HG03135 (cell line): ENCODE results near the gene SMARCA4.
"Not testable (repeated sequence)": the region's sequence is repeated elsewhere in the genome, so short reads cannot be mapped to it uniquely, and the experiment has no call there.

ENCODE experiments used
- ATAC-seq: cut with Tn5 transposase; IDR thresholded peaks from one replicate; pipeline ENCODE4 v1.9.1; 2021; ENCODE audit warnings: mild to moderate bottlenecking, moderate library complexity; ENCODE audit not compliant: unreplicated experiment

SMARCA4 gene

DNA sequence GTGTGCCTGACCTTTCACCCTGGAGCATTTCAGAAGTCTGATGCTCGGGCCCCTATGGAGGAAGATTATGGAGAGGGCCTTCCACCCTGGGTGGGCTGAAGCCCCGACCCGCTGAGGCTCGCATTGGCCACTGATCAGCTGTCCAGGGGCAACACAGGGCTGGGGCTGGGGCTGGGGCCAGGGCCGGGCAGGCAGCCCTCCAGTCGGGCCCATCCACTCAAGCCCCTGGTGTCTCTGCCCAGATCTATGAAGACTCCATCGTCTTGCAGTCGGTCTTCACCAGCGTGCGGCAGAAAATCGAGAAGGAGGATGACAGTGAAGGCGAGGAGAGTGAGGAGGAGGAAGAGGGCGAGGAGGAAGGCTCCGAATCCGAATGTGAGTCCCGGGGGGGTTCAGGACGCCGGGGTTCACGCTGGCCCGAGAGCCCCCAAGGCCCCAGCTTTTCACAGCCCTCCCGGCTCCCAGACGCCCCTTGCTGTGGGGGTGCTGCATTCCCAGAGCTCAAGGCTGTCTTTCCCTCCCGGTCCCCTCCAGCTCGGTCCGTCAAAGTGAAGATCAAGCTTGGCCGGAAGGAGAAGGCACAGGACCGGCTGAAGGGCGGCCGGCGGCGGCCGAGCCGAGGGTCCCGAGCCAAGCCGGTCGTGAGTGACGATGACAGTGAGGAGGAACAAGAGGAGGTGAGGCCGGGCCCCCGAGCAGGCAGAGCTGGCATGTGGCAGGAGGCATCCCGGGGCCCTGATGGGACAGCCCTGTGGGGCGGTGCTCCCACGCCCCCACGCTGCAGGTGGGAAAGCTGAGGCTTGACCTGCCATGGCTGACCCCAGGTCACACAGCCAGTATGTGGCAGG lies 98.9 kb downstream of the SMARCA4 start:
- no peak for ATAC-seq

DNA sequence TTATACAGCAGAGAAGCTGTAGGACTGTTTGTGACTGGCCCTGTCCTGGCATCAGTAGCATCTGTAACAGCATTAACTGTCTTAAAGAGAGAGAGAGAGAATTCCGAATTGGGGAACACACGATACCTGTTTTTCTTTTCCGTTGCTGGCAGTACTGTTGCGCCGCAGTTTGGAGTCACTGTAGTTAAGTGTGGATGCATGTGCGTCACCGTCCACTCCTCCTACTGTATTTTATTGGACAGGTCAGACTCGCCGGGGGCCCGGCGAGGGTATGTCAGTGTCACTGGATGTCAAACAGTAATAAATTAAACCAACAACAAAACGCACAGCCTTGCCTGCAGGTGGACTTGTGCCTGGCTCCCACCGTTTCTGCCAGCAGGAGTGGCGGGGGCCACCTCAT lies 101.1 kb downstream of the SMARCA4 start:
- no peak for ATAC-seq

DNA sequence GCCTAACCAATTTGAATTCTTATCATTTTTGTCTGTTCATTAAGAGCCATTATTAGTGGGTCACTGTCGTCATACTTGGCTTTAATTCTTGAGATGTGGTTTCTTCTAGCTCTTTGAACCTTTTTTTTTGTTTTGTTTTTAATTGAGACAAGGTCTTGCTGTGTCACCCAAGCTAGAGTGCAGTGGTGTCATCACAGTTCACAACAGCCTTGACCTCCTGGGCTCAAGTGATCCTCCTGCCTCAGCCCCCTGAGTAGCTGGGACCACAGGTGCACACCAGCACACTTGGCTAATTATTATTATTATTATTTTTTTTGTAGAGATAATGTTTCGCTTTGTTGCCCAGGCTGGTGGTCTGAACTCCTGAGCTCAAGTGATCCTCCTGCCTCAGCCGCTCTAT lies 102.6 kb downstream of the SMARCA4 start:
- ATAC-seq = no peak

- ATAC-seq = no peak
These were observed 104.0 kb downstream of the SMARCA4 start for GRCh38 chr19:11064831-11065303.

- ATAC-seq = no peak
These were observed 105.5 kb downstream of the SMARCA4 start for GRCh38 chr19:11066326-11066725.

DNA sequence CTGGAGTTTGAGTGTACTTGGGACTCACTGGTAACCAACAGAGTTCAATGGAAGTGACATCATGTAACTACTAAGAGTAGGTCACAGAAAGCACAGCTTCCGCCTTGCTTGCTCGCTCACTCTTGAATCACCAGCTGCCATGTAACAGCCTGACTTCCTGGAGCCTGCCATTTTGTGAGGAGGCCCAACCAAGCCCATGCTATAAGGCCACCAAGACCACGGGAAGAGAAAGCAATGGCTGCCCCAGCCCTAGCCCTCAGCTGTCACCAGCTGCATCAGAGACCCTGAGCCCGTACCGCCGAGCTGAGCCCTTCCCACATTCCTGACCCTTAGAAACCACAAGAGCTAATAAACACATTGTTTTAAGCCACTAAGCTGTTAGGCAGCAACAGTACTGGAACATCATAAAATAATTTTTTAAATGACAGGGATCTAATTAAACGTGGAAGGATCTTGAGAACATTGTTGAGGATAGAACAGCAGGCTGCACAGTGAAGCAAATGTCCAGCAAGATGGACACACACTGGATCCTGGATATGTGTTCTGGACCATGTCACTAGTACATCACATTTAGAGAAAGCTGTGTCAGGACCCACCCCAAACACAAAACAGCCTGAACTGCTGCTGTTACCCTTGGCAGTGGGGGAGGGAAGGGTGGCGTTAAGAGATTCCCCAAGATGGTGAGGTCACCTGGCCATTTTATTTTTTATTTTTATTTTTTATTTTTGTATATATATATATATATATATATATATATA lies 106.7 kb downstream of the SMARCA4 start:
- no peak for ATAC-seq

- no peak for ATAC-seq
These were observed 108.7 kb downstream of the SMARCA4 start for GRCh38 chr19:11069561-11069960.

- ATAC-seq = no peak
These were observed 109.3 kb downstream of the SMARCA4 start for GRCh38 chr19:11070123-11070522.

DNA sequence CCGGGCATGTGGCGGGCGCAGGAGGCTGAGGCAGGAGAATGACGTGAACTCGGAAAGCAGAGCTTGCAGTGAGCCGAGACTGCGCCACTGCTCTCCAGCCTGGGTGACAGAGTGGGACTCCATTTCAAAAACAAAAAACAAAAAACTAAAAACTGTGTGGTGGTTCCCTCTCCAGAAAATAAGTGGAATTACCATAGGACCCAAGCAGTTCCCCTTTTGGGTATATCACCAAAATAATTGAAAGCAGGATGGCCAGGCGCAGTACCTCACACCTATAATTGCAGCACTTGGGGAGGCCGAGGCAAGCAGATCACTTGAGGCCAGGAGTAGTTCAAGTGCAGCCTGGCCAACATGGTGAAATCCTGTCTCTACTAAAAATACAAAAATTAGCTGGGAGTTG lies 112.7 kb downstream of the SMARCA4 start:
- ATAC-seq = no peak

- not testable (repeated sequence) for ATAC-seq
These were observed 116.0 kb downstream of the SMARCA4 start for GRCh38 chr19:11076792-11077191.

- no peak for ATAC-seq
These were observed 118.1 kb downstream of the SMARCA4 start for GRCh38 chr19:11078893-11079292.

DNA sequence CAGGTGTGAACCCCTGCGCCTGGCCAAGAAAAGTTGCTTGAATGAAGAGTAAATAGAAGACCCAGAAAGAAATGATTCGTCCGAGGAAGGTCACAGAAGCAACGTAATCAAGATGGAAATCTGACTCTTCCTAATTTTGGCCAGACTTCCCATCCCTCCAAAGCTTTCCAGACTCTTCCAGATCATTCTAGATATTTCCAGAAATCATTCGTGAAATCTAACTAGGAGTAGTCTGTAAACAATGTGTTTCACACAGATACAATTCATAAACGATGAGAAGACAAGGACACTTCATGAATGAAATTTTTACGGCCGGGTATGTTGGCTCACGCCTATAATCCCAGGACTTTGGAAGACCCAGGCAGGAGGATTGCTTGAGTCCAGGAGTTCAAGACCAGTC lies 119.2 kb downstream of the SMARCA4 start:
- no peak for ATAC-seq

- ATAC-seq = no peak
These were observed 127.2 kb downstream of the SMARCA4 start for GRCh38 chr19:11087870-11088505.

DNA sequence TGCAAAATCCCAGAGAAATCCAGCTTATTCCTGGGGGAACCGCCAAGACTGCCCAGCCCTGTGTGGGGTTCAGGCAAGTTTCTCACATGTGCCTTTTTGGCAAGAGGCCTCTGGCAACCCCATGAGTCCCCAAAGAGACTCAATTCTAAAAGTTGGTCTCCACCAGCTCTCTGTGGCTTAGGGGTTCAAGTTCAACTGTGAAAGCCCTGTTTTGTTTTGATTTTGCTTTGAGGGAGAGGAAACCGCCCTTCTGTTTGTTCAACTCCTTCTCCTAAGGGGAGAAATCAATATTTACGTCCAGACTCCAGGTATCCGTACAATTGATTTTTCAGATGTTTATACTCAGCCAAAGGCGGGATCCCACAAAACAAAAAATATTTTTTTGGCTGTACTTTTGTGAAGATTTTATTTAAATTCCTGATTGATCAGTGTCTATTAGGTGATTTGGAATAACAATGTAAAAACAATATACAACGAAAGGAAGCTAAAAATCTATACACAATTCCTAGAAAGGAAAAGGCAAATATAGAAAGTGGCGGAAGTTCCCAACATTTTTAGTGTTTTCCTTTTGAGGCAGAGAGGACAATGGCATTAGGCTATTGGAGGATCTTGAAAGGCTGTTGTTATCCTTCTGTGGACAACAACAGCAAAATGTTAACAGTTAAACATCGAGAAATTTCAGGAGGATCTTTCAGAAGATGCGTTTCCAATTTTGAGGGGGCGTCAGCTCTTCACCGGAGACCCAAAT lies 127.8 kb downstream of the SMARCA4 start:
- no peak for ATAC-seq

GRCh38 chr19:11089254-11090013 lies 128.6 kb downstream of the SMARCA4 start, which contains the start of gene LDLR:
LDLR (plus strand) TSS chr19:11089463; CDS start chr19:11089549, 86 bp downstream.
- ATAC-seq = peak; percentile 35

DNA sequence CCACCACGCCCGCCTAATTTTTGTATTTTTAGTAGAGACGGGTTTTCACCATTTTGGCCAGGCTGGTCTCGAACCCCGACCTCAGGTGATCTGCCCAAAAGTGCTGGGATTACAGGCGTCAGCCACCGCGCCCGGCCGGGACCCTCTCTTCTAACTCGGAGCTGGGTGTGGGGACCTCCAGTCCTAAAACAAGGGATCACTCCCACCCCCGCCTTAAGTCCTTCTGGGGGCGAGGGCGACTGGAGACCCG lies 129.1 kb downstream of the SMARCA4 start:
- peak; percentile 4 for ATAC-seq

DNA sequence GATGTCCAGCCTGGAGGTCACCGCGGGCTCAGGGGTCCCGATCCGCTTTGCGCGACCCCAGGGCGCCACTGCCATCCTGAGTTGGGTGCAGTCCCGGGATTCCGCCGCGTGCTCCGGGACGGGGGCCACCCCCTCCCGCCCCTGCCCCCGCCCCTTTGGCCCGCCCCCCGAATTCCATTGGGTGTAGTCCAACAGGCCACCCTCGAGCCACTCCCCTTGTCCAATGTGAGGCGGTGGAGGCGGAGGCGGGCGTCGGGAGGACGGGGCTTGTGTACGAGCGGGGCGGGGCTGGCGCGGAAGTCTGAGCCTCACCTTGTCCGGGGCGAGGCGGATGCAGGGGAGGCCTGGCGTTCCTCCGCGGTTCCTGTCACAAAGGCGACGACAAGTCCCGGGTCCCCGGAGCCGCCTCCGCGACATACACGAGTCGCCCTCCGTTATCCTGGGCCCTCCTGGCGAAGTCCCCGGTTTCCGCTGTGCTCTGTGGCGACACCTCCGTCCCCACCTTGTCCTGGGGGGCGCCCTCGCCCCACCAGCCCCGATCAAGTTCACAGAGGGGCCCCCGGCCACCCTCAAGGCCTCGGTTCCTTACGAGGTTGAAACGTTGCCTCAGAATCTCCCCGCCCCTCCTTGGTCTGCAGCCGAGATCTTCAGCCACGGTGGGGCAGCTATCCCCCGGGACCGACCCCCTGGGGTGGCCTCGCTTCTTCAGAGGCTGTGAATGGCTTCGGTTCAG lies 129.6 kb downstream of the SMARCA4 start:
- ATAC-seq = peak; percentile 66

DNA sequence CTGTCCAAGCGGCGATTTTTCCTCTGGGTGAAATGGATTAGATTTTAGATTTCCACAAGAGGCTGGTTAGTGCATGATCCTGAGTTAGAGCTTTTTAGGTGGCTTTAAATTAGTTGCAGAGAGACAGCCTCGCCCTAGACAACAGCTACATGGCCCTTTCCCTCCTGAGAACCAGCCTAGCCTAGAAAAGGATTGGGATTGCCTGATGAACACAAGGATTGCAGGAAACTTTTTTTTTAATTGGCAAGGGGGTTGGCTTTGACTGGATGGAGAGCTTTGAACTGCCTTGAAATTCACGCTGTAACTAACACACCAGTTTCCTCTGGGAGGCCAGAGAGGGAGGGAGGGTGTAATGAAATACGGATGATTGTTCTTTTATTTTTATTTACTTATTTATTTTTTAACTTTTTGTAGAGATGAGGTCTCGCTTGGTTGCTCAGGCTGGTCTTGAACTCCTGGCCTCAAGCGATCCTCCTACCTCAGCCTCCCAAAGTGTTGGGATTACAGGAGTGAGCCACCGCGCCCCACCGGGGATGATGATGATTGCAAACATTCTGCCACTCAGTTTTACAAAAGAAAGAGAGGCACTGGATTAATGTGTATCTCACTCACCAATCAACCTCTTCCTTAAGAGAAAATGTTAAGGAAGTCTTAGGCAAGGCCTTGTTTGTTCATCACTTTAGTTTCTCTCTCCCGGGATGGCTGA lies 130.3 kb downstream of the SMARCA4 start:
- ATAC-seq = no peak

- ATAC-seq = no peak
These were observed 130.9 kb downstream of the SMARCA4 start for GRCh38 chr19:11091703-11092153.
